Keratinocyte (primary cell): ENCODE results near the gene BOC. TPM values are rescaled to one million over a fixed set of nuclear protein-coding genes. Genes with fewer than 3 reads are reported as not detected.

ENCODE experiments used
- DNase-seq: peaks from one replicate; pipeline ENCODE4 v3.0.0-alpha.2; 2011; ENCODE audit warnings: low read depth, missing footprints, low spot score
- FAIRE-seq: peaks from 2 replicates; lab custom pipeline; 2011; peaks lifted over from hg19 to GRCh38; lab: Jason Lieb, UNC
- H2AFZ ChIP-seq: 2 replicates; pipeline ENCODE4 v1.6.0; 2012; ENCODE audit warnings: low read length, control low read depth, inconsistent platforms; ENCODE audit not compliant: control insufficient read depth
- H3K27ac ChIP-seq: 2 replicates; pipeline ENCODE4 v1.5.1; 2011; ENCODE audit warnings: low read length; ENCODE audit not compliant: control insufficient read depth, insufficient read depth
- H3K27me3 ChIP-seq: 3 replicates; pipeline ENCODE4 v1.6.0; 2011; ENCODE audit warnings: low read length; ENCODE audit not compliant: control insufficient read depth, insufficient read depth; ENCODE audit errors: extremely low read depth
- H3K36me3 ChIP-seq, 2 experiments: 2 replicates in 1 of 2; 3 replicates in 1 of 2; pipeline ENCODE4 v1.5.1; 2011; ENCODE audit warnings: low read length in 2 of 2, mild to moderate bottlenecking in 1 of 2; ENCODE audit not compliant: control insufficient read depth in 2 of 2, insufficient read depth in 2 of 2; ENCODE audit errors: extremely low read depth in 1 of 2
- H3K4me1 ChIP-seq: 3 replicates; pipeline ENCODE4 v1.5.1; 2011; ENCODE audit warnings: low read length; ENCODE audit not compliant: control insufficient read depth, insufficient read depth; ENCODE audit errors: extremely low read depth
- H3K4me2 ChIP-seq: 3 replicates; pipeline ENCODE4 v1.6.0; 2011; ENCODE audit warnings: low read depth, low read length; ENCODE audit not compliant: control insufficient read depth, insufficient read depth; ENCODE audit errors: extremely low read depth
- H3K4me3 ChIP-seq, 3 experiments: fragments of 200-600 bp in 1 of 3; sonication (generic) in 1 of 3; 2 replicates in 2 of 3; 3 replicates in 1 of 3; pipeline ENCODE4 v1.5.1; 2011 to 2016; ENCODE audit warnings: low read length in 3 of 3, mild to moderate bottlenecking in 3 of 3, control low read depth in 2 of 3, inconsistent platforms in 1 of 3, low read depth in 1 of 3, mixed read lengths in 1 of 3, mixed run types in 1 of 3, moderate library complexity in 1 of 3; ENCODE audit not compliant: control insufficient read depth in 2 of 3, insufficient read depth in 2 of 3; ENCODE audit errors: extremely low read depth in 1 of 3
- H3K79me2 ChIP-seq: 2 replicates; pipeline ENCODE4 v1.6.0; 2012; ENCODE audit warnings: low read length; ENCODE audit not compliant: control insufficient read depth, insufficient read depth
- H3K9ac ChIP-seq: 3 replicates; pipeline ENCODE4 v1.6.0; 2011; ENCODE audit warnings: low read length; ENCODE audit not compliant: control insufficient read depth, insufficient read depth; ENCODE audit errors: extremely low read depth
- H3K9me1 ChIP-seq: 3 replicates; pipeline ENCODE4 v1.6.0; 2011; ENCODE audit warnings: low read length; ENCODE audit not compliant: control insufficient read depth, insufficient read depth; ENCODE audit errors: extremely low read depth
- H3K9me3 ChIP-seq: 2 replicates; pipeline ENCODE4 v1.5.1; 2012; ENCODE audit warnings: low read depth, low read length; ENCODE audit not compliant: control insufficient read depth
- H4K20me1 ChIP-seq: 3 replicates; pipeline ENCODE4 v1.6.0; 2011; ENCODE audit warnings: low read length; ENCODE audit not compliant: control insufficient read depth, insufficient read depth; ENCODE audit errors: extremely low read depth
- CTCF ChIP-seq, 3 experiments: IDR thresholded peaks in 1 of 3; conservative IDR thresholded peaks in 1 of 3; optimal IDR thresholded peaks in 1 of 3; 2 replicates in 2 of 3; 3 replicates in 1 of 3; pipeline versions ENCODE3 to v1.5.1; 2011; ENCODE audit warnings: low read length in 3 of 3, mild to moderate bottlenecking in 3 of 3, moderate library complexity in 2 of 3, control low read depth in 1 of 3, inconsistent platforms in 1 of 3; ENCODE audit not compliant: insufficient read depth in 2 of 3; ENCODE audit errors: extremely low read depth in 1 of 3
- EZH2 ChIP-seq: IDR thresholded peaks from one replicate; pipeline ENCODE4 v1.6.1; 2012; ENCODE audit warnings: inconsistent platforms, mild to moderate bottlenecking, low read length, moderate library complexity
- dilution Hi-C: fragments of 300-500 bp; cut with MboI; formaldehyde crosslinking; loops from one replicate; pipeline ENCODE4 v1.7.0; 2020; ENCODE audit warnings: low sequenced_read_pairs; ENCODE audit not compliant: extremely low pct_ligation_motif_present
- polyA plus RNA-seq, 5 experiments: library from polyadenylated mRNA; depleted of rRNA in 3 of 5; stranded (reverse) in 3 of 5; stranded (forward) in 1 of 5; unstranded in 1 of 5; fragments of >200 nt; gene quantifications; 1 replicate in 1 of 5; 2 replicates in 3 of 5; 3 replicates in 1 of 5; pipeline versions ENCODE4 v1.2.1 to v1.2.3, GENCODE V29; 2011 to 2012; ENCODE audit warnings: missing spikeins in 2 of 5, low read depth in 1 of 5, low replicate concordance in 1 of 5

Gene BOC
- polyA plus RNA-seq, 1 donor (not counting 4 experiments of a cell fraction or from before 2014, with no cell fraction given), result 11.2 TPM

GRCh38 chr3:113265231-113265630 is 53.9 kb downstream of the BOC start:
- H3K4me3 ChIP-seq, result no peak overlapping the region
- no peak overlapping the region for H3K4me2 ChIP-seq
- no peaks in the 10 kb centered on the region for H3K79me2 ChIP-seq
- no peaks in the 10 kb centered on the region for H4K20me1 ChIP-seq
- no peak overlapping the region for H2AFZ ChIP-seq
- peaks cover 2% of the 10 kb centered on the region for H3K9me3 ChIP-seq
- H3K27ac ChIP-seq, result no peak overlapping the region
- TF ChIP-seq CTCF (optimal IDR thresholded peaks at IDR 0.05 in 1 of 3, IDR thresholded peaks at IDR 0.05 in 1 of 3, conservative IDR thresholded peaks at IDR 0.05 in 1 of 3; ENCODE audit: extremely low read depth in 1 of 3, insufficient read depth in 2 of 3, low read length in 3 of 3), result no peak
- TF ChIP-seq EZH2, result no peak
- no peaks in the 10 kb centered on the region for H3K36me3 ChIP-seq
- H3K9me1 ChIP-seq, result no peaks in the 10 kb centered on the region
- H3K9ac ChIP-seq, result no peak overlapping the region
- no peak for FAIRE-seq
- peaks cover 17% of the 10 kb centered on the region for H3K4me1 ChIP-seq
- H3K27me3 ChIP-seq, result no peaks in the 10 kb centered on the region
- dilution Hi-C loops, result no loop called here
- DNase-seq, result no peak

- no peak overlapping the region for H3K27ac ChIP-seq
- H3K4me3 ChIP-seq, result no peak overlapping the region
- dilution Hi-C loops, result no loop called here
- DNase-seq, result no peak
- no peak for TF ChIP-seq CTCF (optimal IDR thresholded peaks at IDR 0.05 in 1 of 3, IDR thresholded peaks at IDR 0.05 in 1 of 3, conservative IDR thresholded peaks at IDR 0.05 in 1 of 3; ENCODE audit: extremely low read depth in 1 of 3, insufficient read depth in 2 of 3, low read length in 3 of 3)
- no peak for TF ChIP-seq EZH2
- H3K27me3 ChIP-seq, result no peaks in the 10 kb centered on the region
- H3K4me2 ChIP-seq, result no peak overlapping the region
- H3K4me1 ChIP-seq, result peaks cover 29% of the 10 kb centered on the region
- H3K79me2 ChIP-seq, result no peaks in the 10 kb centered on the region
- no peak overlapping the region for H3K9ac ChIP-seq
- H4K20me1 ChIP-seq, result no peaks in the 10 kb centered on the region
- no peaks in the 10 kb centered on the region for H3K9me1 ChIP-seq
- H3K9me3 ChIP-seq, result peaks cover 2% of the 10 kb centered on the region
- H3K36me3 ChIP-seq, result no peaks in the 10 kb centered on the region
- FAIRE-seq, result peak; percentile 46
- H2AFZ ChIP-seq, result no peak overlapping the region
These were observed 55.4 kb downstream of the BOC start for GRCh38 chr3:113266738-113267137.
